Esophagus squamous epithelium (tissue), 5 donors: ENCODE measurements around the gene DISP3. TPM values are rescaled to one million over a fixed set of nuclear protein-coding genes. Genes with fewer than 3 reads are reported as not detected.

Experiments used
- DNase-seq: peaks from one replicate; lab custom pipeline; 2025; lab: John Stamatoyannopoulos, UW
- H3K27ac ChIP-seq, 4 donors: fragments of 200-600 bp; sonication (generic); one replicate each; pipeline ENCODE4 v1.5.1; 2016 to 2019; ENCODE audit warnings: mild to moderate bottlenecking in 1 of 4
- H3K27me3 ChIP-seq, 4 donors: fragments of 200-600 bp; sonication (generic); 1 replicate in 3 of 4; 2 replicates in 1 of 4; pipeline versions ENCODE4 v1.5.1 to v1.6.0; 2017 to 2021; ENCODE audit warnings: antibody characterized with exemption in 1 of 4
- H3K36me3 ChIP-seq, 3 donors: fragments of 200-600 bp; sonication (generic); one replicate each; pipeline ENCODE4 v1.5.1; 2016 to 2019
- H3K4me1 ChIP-seq, 3 donors: fragments of 200-600 bp; sonication (generic); one replicate each; pipeline ENCODE4 v1.5.1; 2017 to 2019
- H3K4me3 ChIP-seq, 4 donors: fragments of 200-600 bp; sonication (generic); 1 replicate in 3 of 4; 2 replicates in 1 of 4; pipeline ENCODE4 v1.5.1; 2016 to 2019; ENCODE audit warnings: mild to moderate bottlenecking in 2 of 4, moderate library complexity in 1 of 4
- H3K9me3 ChIP-seq, 3 donors: fragments of 200-600 bp; sonication (generic); one replicate each; pipeline ENCODE4 v1.5.1; 2016 to 2019
- POLR2A ChIP-seq, 4 donors: fragments of 450-650 bp; IDR thresholded peaks; one replicate each; pipeline ENCODE4 v1.6.1; 2017; ENCODE audit warnings: antibody characterized with exemption in 4 of 4, mild to moderate bottlenecking in 4 of 4, moderate library complexity in 3 of 4
- WGBS, 2 donors: methylation state at CpG; one replicate each; pipeline ENCODE4 v1.1.5; 2018; 5-methylcytosine and 5-hydroxymethylcytosine counted together
- intact Hi-C: fragments of 100-400 bp; cut with DNase I; formaldehyde crosslinking; loops from one replicate; pipeline ENCODE4 v1.15.0; 2022
- total RNA-seq, 4 donors: library from RNA; depleted of rRNA; stranded (reverse); fragments of >200 nt; gene quantifications; one replicate each; pipeline ENCODE4 v1.1.0, GENCODE V29; 2016
- TF ChIP-seq, protein P1 (sequence below), 6 experiments: fragments of 450-650 bp in 4 of 6; fragments of 200-600 bp in 2 of 6; sonication (generic) in 2 of 6; IDR thresholded peaks; one replicate each; pipeline ENCODE4 v1.5.1; 2016 to 2019; ENCODE audit warnings: antibody characterized with exemption in 6 of 6, mild to moderate bottlenecking in 4 of 6, moderate library complexity in 4 of 6
- donor health status: DM: yes; HTN: yes; CAD: no.

Gene DISP3
- total RNA-seq, 4 donors from 2014 or later, result 0.67 TPM; not detected in 3

DNA sequence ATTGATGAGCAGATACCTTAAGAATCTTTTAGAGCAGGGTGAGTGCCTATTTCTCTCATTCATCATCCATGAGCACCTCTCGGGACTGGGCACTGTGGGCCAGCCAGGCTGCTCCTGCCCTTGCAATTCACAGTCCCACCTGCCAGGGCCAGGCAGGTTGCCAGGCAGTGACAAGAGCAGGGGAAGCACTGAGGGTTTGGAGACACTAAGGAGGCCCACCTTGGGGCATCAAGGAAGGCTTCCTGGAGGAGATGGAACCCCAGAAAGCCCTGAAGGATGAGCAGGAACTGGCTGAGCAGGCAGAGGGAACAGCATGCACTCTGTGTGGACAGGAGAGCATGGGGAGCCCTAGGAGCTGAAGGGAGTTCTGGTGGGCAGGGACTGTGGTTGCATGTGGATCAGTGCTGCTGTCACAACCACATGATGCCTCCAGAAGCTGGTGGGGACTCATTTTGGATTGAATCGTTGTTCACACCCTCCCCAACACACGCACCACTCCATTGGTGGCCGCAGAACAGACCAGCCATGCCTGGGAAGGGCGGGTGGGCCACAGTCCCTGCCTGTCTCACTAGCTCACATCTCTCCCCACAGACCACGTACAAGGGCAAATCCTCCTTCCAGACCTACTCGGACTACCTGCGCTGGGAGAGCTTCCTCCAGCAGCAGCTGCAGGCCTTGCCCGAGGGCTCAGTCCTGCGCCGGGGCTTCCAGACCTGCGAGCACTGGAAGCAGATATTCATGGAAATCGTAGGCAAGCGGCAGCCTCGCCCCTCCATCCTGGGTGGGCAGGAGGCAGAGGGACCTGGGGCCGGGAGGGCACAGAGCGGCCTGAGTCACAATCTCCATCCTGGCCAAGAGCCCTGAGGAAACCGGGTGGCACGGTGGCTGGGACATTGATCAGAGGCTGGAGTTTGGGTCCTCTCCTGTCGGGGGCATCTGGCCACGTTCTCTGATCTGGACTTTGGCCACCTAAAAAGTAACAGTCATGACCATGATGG, 55.1 kb downstream of the DISP3 start:
- no peaks in the 10 kb centered on the region for H3K9me3 ChIP-seq
- TF ChIP-seq, protein P1, sequence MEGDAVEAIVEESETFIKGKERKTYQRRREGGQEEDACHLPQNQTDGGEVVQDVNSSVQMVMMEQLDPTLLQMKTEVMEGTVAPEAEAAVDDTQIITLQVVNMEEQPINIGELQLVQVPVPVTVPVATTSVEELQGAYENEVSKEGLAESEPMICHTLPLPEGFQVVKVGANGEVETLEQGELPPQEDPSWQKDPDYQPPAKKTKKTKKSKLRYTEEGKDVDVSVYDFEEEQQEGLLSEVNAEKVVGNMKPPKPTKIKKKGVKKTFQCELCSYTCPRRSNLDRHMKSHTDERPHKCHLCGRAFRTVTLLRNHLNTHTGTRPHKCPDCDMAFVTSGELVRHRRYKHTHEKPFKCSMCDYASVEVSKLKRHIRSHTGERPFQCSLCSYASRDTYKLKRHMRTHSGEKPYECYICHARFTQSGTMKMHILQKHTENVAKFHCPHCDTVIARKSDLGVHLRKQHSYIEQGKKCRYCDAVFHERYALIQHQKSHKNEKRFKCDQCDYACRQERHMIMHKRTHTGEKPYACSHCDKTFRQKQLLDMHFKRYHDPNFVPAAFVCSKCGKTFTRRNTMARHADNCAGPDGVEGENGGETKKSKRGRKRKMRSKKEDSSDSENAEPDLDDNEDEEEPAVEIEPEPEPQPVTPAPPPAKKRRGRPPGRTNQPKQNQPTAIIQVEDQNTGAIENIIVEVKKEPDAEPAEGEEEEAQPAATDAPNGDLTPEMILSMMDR (IDR thresholded peaks at IDR 0.05), result no peak
- no peak for TF ChIP-seq POLR2A (IDR thresholded peaks at IDR 0.05)
- H3K27me3 ChIP-seq, result peaks cover 0 to 41% (median 0%) of the 10 kb centered on the region in 4 donors
- intact Hi-C loops, result no loop called here
- no peaks in the 10 kb centered on the region for H3K36me3 ChIP-seq
- H3K4me3 ChIP-seq, result no peak overlapping the region
- H3K27ac ChIP-seq, result no peak overlapping the region
- DNase-seq, result no peak
- 73 to 76% methylated on average over 4 to 8 of the region's 21 CpGs for WGBS, 2 donors
- no peaks in the 10 kb centered on the region for H3K4me1 ChIP-seq

DNA sequence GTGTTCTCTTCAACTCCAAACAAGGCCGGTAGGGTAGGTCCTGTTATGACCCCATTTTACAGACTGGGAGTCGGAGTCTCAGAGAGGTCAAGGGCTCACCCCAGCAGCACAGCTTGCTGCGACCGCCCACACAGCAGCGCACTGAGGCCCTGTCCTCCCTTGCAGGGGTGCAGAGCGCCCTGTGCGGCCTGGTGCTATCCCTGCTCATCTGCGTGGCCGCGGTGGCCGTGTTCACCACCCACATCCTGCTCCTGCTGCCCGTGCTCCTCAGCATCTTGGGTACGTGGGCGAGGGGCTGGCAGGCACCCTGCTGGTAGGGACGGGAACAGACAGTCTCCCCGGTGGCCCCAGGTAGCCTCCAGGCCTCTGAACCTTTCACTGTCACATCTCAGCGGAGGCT, 55.9 kb downstream of the DISP3 start:
- Histone ChIP-seq H3K4me1 (no peaks in the 10 kb centered on the region), H3K36me3 (no peaks in the 10 kb centered on the region), H3K9me3 (no peaks in the 10 kb centered on the region), H3K27ac (no peak overlapping the region), H3K4me3 (no peak overlapping the region), H3K27me3 (peaks cover 0 to 48% (median 0%) of the 10 kb centered on the region in 4 donors)
- TF ChIP-seq, protein P1 (IDR thresholded peaks at IDR 0.05), result no peak
- TF ChIP-seq POLR2A (IDR thresholded peaks at IDR 0.05), result no peak
- intact Hi-C loops, result no loop called here
- no peak for DNase-seq
- WGBS, 2 donors, result 83% methylated on average over 10 of the region's 17 CpGs; no CpG with 5 or more reads in 1 of the 2 donors

DNA sequence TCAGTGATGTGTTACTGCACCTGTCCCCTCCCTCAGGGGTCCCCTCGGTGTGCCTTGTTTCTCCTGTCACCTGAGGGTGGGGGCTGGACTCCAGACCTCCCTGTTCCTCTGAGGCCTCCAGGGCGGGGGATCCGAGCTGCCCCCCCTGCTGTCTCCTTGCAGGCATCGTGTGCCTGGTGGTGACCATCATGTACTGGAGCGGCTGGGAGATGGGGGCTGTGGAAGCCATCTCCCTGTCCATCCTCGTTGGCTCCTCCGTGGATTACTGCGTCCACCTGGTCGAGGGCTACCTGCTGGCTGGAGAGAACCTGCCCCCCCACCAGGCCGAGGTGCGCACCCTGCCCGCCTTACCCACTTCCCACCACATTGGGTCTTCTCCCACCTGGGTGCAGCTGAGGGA, 56.4 kb downstream of the DISP3 start:
- no peak for DNase-seq
- H3K4me3 ChIP-seq, result no peak overlapping the region
- no peaks in the 10 kb centered on the region for H3K9me3 ChIP-seq
- WGBS, 2 donors, result 87 to 96% methylated on average over 4 to 5 of the region's 12 CpGs
- peaks cover 0 to 52% (median 0%) of the 10 kb centered on the region in 4 donors for H3K27me3 ChIP-seq
- H3K27ac ChIP-seq, result no peak overlapping the region
- no peaks in the 10 kb centered on the region for H3K36me3 ChIP-seq
- no peaks in the 10 kb centered on the region for H3K4me1 ChIP-seq
- intact Hi-C loops, result no loop called here
- TF ChIP-seq, protein P1 (IDR thresholded peaks at IDR 0.05), result no peak
- TF ChIP-seq POLR2A (IDR thresholded peaks at IDR 0.05), result no peak

DNA sequence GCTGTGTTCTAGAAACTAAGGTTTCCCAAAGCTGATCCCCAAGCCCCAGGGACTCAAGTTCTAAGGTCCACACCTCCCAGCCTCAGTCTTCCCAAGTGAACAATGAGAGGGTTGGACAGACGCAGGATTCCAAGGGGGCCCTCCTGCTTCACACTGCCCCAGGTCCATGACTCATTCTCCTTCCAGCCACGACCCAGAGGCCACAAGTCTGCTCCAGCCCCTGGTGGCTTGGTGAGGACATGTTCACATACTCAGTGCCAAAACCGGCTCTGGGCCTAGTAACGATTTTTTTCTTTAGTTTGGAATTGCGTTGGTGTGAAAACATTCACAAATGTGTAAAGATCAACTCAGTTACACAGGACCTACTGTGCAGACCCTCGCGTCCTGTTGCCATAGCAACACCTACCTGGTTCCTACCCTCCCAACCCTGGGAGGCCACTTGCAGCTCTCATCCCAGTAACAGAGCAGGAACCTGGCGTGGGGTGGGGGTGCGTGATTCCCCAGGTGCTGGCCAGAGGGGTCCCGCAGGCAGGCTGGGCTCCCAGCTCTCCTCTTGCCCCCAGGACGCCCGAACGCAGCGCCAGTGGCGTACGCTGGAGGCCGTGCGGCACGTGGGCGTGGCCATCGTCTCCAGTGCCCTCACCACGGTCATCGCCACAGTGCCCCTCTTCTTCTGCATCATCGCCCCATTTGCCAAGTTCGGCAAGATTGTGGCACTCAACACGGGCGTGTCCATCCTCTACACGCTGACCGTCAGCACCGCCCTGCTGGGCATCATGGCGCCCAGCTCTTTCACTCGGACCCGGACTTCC, 57.0 kb downstream of the DISP3 start:
- DNase-seq, result no peak
- TF ChIP-seq POLR2A (IDR thresholded peaks at IDR 0.05), result no peak
- TF ChIP-seq, protein P1 (IDR thresholded peaks at IDR 0.05), result no peak
- 79 to 80% methylated on average over 25 of the region's 33 CpGs for WGBS, 2 donors
- Histone ChIP-seq H3K4me1 (no peaks in the 10 kb centered on the region), H3K36me3 (no peaks in the 10 kb centered on the region), H3K27me3 (peaks cover 0 to 50% (median 0%) of the 10 kb centered on the region in 4 donors), H3K4me3 (no peak overlapping the region), H3K27ac (no peak overlapping the region), H3K9me3 (no peaks in the 10 kb centered on the region)
- intact Hi-C loops, result no loop called here
